ENCODE data around the gene GID8. TPM values are rescaled to one million over a fixed set of nuclear protein-coding genes. Genes with fewer than 3 reads are reported as not detected.

GID8 gene
- total RNA-seq, 4 donors from 2014 or later, result 23.4 to 33.4 (median 29.7) TPM

DNA sequence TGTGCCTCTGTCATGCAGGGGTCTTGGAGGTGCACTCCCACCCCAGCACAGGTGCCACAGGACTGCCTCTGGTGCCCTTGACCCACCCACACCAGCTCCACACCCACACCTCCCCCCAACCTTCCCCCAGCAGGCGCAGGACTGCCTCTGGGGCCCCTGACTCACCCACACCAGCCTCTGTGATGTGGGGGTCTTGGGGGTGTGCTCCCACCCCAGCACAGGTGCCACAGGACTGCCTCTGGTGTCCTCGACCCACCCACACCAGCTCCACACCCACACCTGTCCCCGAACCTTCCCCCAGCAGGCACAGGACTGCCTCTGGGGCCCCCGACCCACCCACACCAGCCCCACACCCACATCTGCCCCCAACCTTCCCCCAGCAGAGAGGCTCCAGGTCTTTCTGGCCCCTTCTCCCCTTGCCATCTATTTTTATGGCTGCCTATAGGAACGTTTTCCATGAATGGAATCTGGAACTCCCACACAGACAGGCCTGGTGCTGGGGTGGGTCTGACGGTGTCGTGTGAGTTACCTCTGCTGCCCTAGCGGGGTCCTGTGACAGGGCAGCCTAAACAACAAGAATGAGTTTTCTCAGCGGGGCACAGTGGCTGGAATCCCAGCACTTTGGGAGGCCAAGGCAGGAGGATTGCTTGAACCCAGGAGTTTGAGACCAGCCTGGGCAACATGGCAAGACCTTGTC is 38.0 kb downstream of the GID8 start:
- 57 to 63% methylated on average over 8 to 9 of the region's 9 CpGs for WGBS, 2 donors
- Histone ChIP-seq H3K4me3 (no peak overlapping the region), H3K36me3 (no peaks in the 10 kb centered on the region), H3K4me1 (peaks cover 0 to 26% (median 9%) of the 10 kb centered on the region in 4 donors), H3K9me3 (no peaks in the 10 kb centered on the region), H3K27me3 (peaks cover 2 to 100% of the 10 kb centered on the region in 2 donors), H3K27ac (no peak overlapping the region)
- TF ChIP-seq, protein P1, sequence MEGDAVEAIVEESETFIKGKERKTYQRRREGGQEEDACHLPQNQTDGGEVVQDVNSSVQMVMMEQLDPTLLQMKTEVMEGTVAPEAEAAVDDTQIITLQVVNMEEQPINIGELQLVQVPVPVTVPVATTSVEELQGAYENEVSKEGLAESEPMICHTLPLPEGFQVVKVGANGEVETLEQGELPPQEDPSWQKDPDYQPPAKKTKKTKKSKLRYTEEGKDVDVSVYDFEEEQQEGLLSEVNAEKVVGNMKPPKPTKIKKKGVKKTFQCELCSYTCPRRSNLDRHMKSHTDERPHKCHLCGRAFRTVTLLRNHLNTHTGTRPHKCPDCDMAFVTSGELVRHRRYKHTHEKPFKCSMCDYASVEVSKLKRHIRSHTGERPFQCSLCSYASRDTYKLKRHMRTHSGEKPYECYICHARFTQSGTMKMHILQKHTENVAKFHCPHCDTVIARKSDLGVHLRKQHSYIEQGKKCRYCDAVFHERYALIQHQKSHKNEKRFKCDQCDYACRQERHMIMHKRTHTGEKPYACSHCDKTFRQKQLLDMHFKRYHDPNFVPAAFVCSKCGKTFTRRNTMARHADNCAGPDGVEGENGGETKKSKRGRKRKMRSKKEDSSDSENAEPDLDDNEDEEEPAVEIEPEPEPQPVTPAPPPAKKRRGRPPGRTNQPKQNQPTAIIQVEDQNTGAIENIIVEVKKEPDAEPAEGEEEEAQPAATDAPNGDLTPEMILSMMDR (IDR thresholded peaks at IDR 0.05), result no peak
- TF ChIP-seq EP300 (IDR thresholded peaks at IDR 0.05), result no peak
- no peak for TF ChIP-seq POLR2A (IDR thresholded peaks at IDR 0.05)
- DNase-seq (ENCODE audit: low spot score in 2 of 2), result no peak

DNA sequence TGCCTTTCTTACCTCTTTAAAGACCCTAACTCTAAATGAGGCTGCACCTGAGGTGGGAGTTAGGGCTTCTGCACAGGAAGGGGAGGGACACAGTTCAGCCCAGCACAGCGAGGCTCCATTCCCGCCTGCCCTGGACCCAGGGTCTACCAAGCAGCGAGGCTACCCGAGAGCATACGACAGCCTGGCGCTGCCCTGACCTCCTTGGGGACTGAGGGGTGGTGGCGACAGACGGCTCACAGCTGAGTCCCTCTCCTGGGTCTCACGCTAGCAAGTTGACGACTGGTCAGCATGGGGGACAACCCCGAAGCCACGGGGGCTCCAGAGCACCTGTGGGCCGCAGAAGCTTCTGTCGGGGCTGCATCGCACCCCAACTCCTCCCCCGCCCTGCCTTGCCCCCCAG is 38.9 kb downstream of the GID8 start:
- Histone ChIP-seq H3K4me1 (peaks cover 0 to 27% (median 9%) of the 10 kb centered on the region in 4 donors), H3K27ac (no peak overlapping the region), H3K9me3 (no peaks in the 10 kb centered on the region), H3K36me3 (no peaks in the 10 kb centered on the region), H3K27me3 (peaks cover 2 to 100% of the 10 kb centered on the region in 2 donors), H3K4me3 (no peak overlapping the region)
- WGBS, 2 donors, result 84 to 85% methylated on average over 13 to 15 of the region's 16 CpGs
- no peak for TF ChIP-seq POLR2A (IDR thresholded peaks at IDR 0.05)
- no peak for DNase-seq (ENCODE audit: low spot score in 2 of 2)

DNA sequence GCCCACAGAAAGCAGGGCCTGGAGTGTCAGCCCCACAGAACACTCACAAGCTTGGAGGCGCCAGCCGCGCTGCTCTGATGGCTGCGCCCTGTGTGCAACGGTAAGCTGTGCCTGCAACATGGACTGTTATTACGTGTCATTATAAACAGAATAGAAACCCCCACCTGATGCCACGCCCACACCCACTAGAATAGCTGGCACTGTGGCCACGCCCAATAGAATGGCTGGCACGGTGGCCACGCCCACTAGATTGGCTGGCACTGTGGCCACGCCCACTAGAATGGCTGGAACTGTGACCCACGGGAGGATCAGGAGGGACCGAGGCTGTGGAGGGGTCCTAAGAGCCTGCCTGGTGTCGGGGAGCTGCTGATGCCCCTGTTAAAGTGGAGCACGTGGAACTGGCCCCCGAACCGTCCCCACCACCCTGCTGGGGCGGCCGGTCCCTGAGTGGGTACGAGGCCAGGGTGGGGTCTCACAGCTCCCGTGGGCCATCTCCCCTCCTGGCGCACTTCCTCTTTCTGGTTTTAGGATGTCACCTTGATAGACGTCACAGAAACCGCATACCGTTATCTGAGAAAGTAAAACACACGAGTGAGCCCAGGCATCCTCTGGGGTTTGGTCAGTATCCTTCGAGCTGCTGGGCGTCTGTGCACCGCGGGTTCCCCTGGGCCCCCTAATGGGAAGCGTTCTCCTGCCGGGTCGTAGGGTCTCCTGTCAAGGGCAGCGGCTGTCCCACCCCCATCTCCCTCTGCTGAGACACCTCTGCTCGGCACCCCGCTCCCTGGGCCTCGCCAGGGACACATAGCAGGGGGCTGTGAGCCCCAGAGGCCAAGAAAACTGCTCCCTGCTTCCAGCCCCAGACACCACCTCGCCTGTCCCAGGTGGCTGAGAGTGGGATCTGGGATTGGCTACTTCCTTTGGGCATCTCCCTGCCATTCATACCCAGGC is 39.9 kb downstream of the GID8 start:
- DNase-seq (ENCODE audit: low spot score in 2 of 2), result no peak
- no peaks in the 10 kb centered on the region for H3K9me3 ChIP-seq
- no peak for TF ChIP-seq POLR2A (IDR thresholded peaks at IDR 0.05)
- no peak for TF ChIP-seq EP300 (IDR thresholded peaks at IDR 0.05)
- TF ChIP-seq, protein P1 (IDR thresholded peaks at IDR 0.05), result no peak
- H3K4me1 ChIP-seq, result peaks cover 0 to 19% (median 5%) of the 10 kb centered on the region in 4 donors
- peak overlapping the region in 1 of 4 donors; percentile 21 for H3K4me3 ChIP-seq
- H3K36me3 ChIP-seq, result no peaks in the 10 kb centered on the region
- H3K27ac ChIP-seq, result no peak overlapping the region
- H3K27me3 ChIP-seq, result peaks cover 2 to 100% of the 10 kb centered on the region in 2 donors
- 63% methylated on average over 34 to 38 of the region's 38 CpGs for WGBS, 2 donors

DNA sequence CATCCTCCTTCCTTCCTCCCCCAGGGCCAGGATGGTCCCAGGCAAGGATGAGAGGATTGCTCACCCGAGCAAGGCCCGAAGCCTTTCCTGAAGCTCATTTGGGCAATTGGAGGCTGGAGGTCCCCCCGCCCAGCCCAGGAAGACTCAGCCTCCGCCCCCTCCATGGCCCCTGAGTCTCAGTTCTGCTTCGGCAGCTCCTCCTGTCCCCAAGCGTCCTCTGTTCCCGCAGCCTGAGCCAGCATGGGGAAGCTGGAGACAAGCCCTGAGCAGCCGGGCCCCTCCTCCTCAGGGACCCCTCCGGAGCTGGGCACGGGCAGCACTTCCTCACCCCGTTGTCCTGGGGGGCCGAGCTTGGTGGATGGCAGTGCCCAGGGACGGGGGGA is 40.6 kb downstream of the GID8 start:
- no peak for TF ChIP-seq EP300 (IDR thresholded peaks at IDR 0.05)
- H3K4me3 ChIP-seq, result no peak overlapping the region
- 33 to 44% methylated on average over 8 to 12 of the region's 13 CpGs for WGBS, 2 donors

DNA sequence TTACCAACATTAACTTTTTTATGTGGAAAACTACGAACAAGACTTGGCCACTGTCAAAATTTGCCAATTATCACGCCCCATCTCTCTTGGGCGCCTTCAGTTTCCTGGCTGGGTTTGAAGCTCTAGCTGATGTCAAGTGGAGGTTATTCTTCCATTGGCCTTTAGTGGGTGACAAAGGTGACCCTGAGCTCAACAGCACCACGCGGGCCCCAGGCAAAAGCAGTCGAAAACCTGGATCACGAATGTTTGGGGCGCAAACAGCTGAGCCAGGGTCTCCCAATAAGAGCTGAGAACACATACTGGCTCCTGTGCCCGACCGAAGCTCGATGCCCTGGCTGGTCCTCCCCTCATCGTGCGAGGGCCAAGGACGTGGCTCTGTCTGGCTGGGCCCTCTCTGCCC is 41.4 kb downstream of the GID8 start:
- WGBS, 2 donors, result 77 to 83% methylated on average over 14 of the region's 14 CpGs
- DNase-seq (ENCODE audit: low spot score in 2 of 2), result no peak
- Histone ChIP-seq H3K4me3 (no peak overlapping the region), H3K4me1 (peaks cover 0 to 10% (median 3%) of the 10 kb centered on the region in 4 donors), H3K36me3 (no peaks in the 10 kb centered on the region), H3K9me3 (no peaks in the 10 kb centered on the region), H3K27ac (no peak overlapping the region), H3K27me3 (peaks cover 2 to 99% of the 10 kb centered on the region in 2 donors)
- TF ChIP-seq, protein P1 (IDR thresholded peaks at IDR 0.05), result no peak
- no peak for TF ChIP-seq EP300 (IDR thresholded peaks at IDR 0.05)
- no peak for TF ChIP-seq POLR2A (IDR thresholded peaks at IDR 0.05)

More for the DNA sequence above, 40.6 kb downstream of the GID8 start:
- Histone ChIP-seq H3K27me3 (peaks cover 2 to 100% of the 10 kb centered on the region in 2 donors), H3K27ac (no peak overlapping the region), H3K9me3 (no peaks in the 10 kb centered on the region), H3K4me1 (peaks cover 0 to 13% (median 3%) of the 10 kb centered on the region in 4 donors), H3K36me3 (no peaks in the 10 kb centered on the region)
- no peak for DNase-seq (ENCODE audit: low spot score in 2 of 2)
